Smooth muscle cell of trachea (primary cell): ENCODE measurements around the gene VEGFD. TPM values are rescaled to one million over a fixed set of nuclear protein-coding genes. Genes with fewer than 3 reads are reported as not detected.

Source experiments
- total RNA-seq: library from RNA; depleted of rRNA; stranded (reverse); fragments of >200 nt; gene quantifications from 2 replicates; pipeline ENCODE4 v1.2.1, GENCODE V29; 2014

Gene VEGFD
- total RNA-seq = 2.0 and 4.6 TPM in 2 replicates

GRCh38 chrX:15384304-15384703 is at the start of gene VEGFD:
TSS of gene VEGFD (minus strand) at chrX:15384413. CDS start at chrX:15383946, 467 bp downstream.

GRCh38 chrX:15335135-15336022 is 48.8 kb downstream of the VEGFD start, which contains the start of gene PIGA:
TSS of gene PIGA (minus strand) at chrX:15335523. CDS start at chrX:15331930, 3,593 bp downstream.

GRCh38 chrX:15315509-15315908 is 68.7 kb downstream of the VEGFD start, which contains the start of gene ASB11:
TSS of gene ASB11 (minus strand) at chrX:15315640. CDS start at chrX:15315605, 35 bp downstream.

Other genes starting within 250 kb of the VEGFD start
- gene ASB9, start 114.3 kb downstream of the VEGFD start, total RNA-seq = 1.2 and 2.5 TPM in 2 replicates
- gene ASB11, start 68.8 kb downstream of the VEGFD start, total RNA-seq = not detected in 2 replicates
- gene PIGA, start 48.9 kb downstream of the VEGFD start, total RNA-seq = 3.1 and 7.1 TPM in 2 replicates
- 11.9 and 12.4 TPM in 2 replicates for gene PIR, start 108.9 kb upstream of the VEGFD start, total RNA-seq
- gene BMX, start 116.4 kb upstream of the VEGFD start, total RNA-seq = 0.73 TPM in 1 of 2 replicates, not detected in the other
- not detected in 2 replicates for gene ACE2, start 216.5 kb upstream of the VEGFD start, total RNA-seq